IPS-NIHi11 (cell line): ENCODE measurements around the gene VDAC2.

Source experiments
- DNase-seq: peaks from one replicate; pipeline ENCODE4 v3.0.0; 2012; ENCODE audit warnings: mixed read lengths, low spot score

VDAC2 gene

DNA sequence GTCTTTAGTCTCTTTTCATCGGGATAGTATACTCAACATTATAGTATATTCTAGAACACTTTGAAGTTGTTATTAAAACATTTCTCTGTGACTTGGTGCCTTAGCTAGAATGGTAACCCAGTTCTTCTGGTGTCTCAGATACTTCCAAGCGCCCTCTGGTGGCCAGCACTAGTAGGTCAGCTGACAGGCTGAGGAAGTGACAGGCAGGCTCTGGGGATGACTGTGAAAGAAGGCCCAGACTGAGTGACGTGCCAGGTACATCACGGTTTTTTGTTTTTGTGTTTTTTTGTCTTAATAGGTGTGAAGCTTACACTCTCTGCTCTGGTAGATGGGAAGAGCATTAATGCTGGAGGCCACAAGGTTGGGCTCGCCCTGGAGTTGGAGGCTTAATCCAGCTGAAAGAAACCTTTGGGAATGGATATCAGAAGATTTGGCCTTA is 20.0 kb downstream of the VDAC2 start:
- DNase-seq = peak; percentile 80

DNA sequence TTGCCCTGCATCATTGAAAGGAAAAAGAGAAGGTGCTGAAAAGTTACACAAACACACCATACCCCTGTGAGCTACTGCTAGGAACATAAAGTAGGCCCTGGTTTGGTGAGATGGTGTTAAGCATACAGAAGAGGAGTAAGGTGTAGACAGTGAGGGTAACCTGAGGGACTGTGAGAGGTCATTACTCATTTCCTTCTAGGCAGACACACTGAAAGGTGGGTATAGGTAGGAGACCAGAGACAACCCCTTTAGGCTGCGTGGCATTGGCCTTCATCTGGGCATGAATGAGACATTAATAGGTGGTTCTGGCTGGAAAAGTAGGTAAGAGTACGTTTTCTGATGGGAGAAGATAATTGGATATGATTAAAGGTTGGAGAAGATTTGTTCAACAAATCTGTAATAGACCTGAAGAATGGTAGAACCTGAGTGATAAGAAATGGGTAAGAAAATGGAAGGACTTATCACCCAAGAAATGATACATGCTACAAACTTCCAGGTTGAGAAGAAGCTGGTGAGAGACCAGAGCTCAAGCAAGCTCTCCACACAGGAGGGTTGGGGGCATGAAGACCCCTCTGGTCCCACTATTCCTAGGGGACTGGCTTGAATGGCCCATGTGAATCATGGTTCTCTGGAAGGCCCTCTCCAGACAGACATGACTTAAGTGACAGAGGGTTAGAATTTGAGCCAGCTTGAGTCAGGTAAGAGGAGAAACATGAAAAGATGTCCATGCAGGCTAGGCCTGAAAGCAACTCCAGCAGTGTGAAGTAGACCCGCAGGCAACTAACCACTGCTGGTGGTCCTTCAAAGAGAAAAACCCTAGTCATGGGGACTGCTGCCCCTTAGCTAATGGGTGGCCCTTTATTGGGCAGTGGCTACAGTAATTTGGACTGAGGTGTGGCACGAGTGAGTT is 21.3 kb downstream of the VDAC2 start:
- DNase-seq = no peak

DNA sequence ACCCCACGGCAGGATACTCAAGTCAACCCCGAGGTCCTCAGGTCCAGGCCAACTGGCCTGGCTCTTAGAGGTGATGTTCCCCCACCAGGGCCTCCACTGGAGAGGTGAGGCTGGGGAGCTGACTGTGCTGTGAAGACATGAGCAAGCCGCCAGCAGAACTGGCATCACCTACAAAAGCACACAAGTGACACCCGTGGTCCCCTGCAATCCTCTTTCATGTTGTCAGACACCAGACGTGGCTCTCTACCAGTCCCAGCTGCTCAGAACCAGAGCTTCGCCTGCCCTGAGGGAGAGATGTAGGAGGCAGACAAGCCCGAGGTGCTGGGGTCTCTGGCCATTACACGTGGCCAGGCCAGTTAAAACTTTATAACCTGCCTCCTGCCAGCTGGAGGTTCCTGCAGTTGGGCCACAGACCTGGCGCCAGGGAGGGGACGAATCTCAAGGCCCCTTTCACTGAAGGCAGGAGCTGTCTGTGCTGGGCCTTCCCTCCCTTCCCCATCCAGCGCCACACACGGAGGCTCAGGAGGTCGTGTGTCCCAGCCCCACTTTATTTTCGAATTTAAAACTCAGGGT is 22.9 kb downstream of the VDAC2 start:
- no peak for DNase-seq

DNA sequence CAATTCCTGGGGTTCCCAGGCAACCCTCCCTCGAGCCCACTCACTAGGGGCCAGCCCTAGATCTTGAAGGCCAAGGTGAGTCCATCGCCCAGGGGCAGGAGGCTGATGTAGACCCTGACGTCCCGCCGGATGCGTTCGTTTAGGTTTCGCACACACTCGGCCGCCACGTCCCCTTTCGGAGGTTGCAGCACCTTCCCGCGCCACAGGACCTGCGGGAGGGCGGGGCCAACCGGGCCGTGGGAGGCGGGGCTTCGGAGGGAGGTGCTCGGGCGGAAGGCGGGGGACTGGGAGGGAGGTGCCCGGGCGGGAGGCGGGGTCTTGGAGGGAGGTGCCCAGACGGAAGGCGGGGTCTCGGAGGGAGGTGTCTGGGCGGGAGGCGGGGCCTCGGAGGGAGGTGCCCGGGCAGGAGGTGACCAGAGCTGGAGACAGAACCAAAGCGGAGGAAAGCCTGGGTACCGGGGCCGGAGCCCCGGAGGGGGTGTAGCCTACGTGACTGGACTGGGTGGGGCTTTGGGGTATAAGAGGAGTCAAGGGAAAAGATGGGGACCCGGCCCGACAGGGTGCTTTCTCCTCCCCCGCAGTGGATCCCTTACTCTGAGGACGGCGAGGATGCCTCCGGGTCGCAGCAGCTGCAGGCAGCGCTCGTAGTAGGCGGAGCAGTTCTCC is 23.6 kb downstream of the VDAC2 start:
- peak; percentile 94 for DNase-seq

DNA sequence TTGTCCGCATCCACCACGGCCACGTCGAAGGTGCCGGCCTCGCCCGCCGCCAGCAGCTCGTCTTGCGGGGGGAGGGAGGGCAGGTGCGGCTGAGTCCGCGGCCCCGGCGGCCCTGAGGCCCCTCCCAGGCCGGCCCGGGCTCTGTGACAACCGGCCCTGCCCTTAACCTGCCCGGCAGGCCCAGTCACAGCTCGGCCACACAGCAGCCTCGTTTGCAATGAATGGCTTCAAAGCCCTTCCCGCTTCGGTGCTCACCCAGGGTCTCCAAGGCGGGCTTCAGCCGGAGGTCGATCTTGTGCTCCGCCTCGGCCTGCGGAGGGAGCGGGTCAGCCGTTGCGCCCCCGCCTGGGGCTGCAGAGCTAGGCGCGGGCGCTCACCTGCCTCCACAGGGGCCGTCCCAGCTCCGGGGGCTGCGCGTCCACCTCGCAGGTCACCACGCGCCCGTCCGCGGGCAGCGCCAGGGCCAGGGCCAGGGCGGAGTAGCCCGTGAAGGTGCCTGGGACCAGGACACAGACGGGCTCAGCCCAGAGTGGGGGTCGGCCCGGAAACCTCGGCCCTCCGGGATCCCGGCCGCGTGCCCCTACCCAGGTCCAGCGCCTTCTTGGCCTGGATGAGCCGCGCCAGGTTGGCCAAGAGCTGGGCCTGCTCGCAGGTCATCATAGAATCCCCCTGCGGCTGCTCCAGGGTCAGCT is 24.2 kb downstream of the VDAC2 start:
- peak; percentile 56 for DNase-seq

DNA sequence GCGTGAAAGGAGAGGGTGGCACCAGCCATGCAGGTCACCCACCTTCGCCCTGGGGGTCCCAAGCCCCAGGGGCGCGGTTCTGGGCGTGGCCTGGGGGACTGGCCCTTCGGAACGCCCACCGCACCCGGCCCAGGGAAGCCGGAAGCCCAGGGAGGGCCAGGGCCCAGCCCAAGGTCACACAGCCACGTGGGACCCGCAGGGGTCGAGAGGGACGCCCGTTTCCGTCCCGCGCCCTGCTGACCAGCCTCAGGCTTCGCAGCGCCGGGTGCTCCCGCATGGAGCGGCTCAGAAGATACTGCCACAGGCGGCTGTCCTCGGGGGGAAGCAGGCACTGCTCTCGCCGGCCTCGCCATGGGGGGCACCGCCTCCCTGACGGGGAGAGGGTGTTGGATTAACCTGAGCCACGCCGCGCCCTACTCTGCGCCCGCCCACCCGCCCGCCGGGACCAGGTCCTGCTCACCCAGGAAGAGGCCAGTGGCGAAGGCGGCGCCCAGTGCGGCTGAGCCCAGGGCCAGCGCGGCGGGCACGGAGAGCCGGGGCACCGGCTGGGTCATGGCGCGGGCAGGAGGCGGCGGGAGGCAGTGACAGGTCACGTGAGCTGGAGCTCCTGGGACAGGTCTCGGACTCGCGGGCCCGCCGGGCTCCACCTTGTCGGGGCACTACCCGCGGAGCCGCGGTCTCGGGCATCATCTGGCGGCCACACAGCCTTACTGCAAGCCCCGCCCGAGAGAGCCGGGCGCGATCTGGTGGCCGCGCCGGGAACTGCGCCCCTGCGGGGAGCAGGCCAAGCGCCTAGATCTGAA is 25.0 kb downstream of the VDAC2 start, which contains the start of gene COMTD1:
TSS of gene COMTD1 (minus strand) at position 583 of the 803 bp plus-strand sequence. CDS start at position 554, 29 bp downstream.
- peak; percentile 97 for DNase-seq

DNA sequence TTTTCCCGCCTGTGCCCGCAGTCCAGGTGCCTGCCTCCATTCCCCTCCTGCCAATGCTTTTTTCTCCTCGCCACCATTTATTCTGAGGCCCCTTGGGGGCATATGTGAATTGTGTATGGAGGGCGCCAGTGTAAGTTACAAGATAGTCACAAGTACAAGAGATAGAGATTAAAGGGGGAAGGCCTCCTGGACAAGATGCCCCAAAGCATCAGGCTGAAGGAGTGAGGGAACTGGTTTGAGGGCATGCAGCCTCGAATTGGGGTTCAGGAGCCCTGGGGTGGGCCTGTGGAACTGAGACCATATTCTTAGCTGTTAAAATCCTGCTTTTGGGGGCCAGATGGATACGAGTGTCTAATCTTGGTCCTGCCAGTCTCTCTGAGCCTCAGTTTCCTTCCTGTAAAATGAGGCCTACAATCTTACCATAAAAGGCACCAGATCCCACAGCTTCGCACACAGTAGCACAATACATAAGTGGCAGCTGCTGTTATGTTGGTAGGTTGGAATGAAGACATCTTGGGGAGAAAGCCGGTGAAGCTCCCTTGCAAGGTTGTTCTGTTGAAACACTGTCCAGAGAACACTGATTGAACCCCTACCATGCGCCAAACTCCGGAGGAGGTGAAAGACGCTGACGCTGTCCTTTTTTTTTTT is 25.7 kb downstream of the VDAC2 start:
- DNase-seq = no peak

DNA sequence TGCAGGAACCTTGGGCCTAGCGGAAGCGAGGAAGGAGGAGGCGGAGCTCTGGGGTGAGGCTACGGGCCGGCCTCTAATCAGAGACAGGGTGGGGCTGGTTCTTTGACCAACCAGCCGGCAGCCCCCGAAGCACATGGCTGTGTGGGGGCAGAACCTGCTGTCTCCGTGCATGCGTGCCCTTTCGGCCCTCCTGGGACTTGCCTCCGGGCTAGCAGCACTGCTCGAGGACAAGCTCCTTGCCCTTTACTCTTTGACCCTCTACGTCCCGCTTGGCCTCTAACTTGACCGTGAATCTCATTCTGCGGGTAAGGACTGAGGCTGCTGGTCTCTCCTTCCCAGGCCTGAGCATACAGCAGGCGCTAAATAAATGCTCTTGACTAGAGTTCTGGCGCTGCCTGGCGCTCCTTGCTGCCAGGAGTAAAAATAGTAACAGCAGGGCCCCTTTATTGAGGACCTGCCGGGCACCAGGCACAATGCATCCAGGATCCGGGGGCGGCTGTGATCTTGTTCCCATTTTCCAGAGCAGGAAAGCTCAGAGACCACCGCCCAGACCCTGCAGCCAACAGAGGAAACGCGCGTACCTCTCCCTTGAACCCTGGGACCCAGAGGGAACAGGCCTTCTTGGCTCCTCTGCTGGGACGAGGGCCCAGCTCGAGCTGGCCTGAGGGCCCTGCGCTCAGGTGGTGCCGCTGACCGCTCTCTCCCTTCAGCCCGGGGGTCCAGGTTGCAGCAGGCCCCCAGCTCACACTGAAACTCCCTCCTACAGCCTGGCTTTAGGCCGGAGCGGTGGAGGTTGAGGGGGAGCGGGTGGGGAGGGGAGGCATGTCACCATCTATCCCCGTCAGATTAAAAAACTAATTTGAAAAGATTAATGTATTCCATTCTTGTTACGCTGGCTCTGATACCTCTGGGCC is 27.8 kb downstream of the VDAC2 start:
- peak; percentile 41 for DNase-seq

DNA sequence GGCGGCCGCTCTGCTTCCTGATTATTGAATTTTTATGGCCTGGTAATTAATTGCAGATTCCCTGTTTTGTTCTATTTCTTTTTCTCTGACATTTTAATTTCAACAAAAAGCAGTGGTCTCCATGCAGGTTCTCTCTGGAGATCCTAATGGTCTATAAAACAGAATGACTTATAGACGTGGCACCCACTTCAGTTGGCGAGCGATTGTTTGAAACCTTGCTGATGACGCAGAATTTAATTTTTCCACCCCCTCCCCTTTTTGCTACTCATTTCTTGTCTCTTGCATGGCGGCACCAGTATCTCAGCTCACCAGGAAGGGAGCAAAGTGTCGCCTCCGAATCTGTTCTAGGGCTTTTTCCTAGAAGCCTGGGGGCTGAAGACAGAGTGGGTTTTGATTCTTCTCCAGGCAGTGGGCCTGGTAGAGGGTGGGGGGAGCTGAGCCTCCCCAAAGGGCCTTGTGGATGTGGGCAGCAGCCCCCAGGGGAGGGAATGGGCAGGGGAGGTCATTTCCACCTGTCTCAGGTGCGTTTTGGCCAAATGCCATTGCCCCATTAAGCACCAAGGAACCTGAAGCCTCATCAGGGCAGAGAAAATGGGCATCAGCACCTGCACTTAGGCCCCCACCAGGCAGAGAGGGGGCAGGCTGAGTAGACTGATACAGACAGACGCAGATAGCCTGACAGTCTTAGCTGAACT is 28.6 kb downstream of the VDAC2 start:
- DNase-seq = no peak

DNA sequence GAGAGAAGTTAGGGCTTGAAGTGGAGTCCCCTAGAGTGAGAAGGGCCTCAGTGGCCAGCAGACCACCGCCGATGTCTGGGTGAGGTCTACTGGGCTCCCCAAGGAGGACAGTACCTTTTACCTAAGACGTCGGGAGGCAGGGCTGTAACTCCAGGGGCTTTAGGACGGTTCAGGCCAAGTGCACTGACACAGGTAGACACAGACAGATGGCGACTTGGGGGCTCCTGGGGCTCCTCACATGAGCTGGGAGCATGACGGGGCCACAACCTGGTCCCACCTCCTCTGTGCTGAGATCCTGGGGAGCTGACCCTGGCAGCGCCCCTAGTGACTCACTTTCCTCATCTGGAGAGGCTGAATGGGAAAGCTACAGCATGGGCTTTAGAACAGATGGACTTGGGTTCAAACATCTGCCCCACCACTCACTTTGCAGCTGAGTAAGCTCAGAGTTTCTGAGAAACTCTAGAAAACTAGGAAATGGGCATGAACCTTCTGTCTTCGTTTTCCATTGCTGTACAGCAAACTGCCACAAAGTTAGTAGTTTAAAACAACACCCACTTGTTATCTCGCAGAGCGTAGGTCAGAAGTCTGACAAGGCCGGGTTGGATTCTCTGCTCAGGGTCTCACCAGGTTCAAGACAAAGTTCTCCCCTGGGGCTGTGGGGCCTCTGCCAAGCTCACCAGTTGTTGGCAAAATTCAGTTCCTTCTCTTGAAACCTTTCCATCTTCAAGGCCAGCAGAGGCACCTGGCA is 29.9 kb downstream of the VDAC2 start:
- DNase-seq = no peak

DNA sequence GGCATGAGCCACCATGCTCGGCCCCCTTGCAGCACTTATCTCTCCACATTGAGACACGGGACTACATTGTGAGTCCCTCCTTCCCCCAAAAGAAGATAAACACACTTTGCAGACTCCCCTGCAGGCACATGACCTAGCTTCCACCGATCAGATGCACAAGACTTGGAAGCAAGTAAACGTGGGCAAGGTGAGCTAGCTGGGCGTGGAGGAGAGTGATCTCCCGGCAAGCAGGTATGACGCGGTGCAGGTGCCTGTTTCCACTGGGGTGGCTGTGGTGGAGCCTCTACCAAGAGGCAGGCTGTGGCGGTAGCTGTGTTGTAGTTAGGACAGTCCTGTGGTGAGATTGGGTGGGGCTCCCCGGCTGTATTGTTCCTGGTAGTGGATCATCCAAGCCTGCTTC is 32.8 kb downstream of the VDAC2 start:
- no peak for DNase-seq

DNA sequence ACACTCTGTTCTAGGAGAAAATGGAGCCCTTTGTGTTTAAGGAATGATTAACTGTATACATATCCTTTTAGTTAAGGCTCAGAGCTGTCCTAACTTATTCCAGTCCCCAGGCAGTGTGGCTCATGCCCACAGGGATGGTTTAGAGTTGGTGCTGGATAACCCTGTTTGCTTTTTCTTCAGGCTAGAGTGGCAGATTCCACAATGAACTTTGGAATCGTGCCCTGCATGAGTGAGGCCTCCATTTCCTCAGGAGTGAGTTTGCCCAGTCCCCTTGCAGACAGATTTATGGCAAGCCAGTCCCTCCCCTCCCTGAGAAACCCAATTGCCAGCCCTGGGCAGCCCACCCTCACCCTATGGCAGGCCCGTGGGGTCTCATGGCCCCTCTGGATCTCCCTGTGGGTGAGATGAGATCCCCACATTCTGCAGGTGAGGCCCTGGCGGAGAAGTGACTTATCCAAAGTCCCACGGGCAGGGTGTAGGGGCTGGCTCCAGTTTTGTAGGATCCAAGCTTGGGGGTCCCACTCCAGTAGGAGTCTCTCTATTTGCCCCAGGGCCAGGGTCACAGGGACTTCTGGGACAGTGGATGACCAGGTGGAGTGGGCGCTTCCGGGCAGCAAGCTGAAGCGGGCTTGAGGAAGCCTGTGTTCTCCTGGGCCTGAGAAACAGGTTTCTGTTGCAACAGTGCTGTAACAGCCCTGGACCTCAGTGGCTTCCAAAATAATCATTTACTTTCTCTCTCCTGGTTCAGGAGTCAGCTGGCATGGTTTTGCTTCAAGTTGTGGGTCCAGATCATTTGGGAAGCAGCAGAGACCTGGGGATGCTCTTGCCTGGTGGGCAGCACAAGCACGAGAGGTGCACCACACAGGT is 34.1 kb downstream of the VDAC2 start:
- DNase-seq = no peak

DNA sequence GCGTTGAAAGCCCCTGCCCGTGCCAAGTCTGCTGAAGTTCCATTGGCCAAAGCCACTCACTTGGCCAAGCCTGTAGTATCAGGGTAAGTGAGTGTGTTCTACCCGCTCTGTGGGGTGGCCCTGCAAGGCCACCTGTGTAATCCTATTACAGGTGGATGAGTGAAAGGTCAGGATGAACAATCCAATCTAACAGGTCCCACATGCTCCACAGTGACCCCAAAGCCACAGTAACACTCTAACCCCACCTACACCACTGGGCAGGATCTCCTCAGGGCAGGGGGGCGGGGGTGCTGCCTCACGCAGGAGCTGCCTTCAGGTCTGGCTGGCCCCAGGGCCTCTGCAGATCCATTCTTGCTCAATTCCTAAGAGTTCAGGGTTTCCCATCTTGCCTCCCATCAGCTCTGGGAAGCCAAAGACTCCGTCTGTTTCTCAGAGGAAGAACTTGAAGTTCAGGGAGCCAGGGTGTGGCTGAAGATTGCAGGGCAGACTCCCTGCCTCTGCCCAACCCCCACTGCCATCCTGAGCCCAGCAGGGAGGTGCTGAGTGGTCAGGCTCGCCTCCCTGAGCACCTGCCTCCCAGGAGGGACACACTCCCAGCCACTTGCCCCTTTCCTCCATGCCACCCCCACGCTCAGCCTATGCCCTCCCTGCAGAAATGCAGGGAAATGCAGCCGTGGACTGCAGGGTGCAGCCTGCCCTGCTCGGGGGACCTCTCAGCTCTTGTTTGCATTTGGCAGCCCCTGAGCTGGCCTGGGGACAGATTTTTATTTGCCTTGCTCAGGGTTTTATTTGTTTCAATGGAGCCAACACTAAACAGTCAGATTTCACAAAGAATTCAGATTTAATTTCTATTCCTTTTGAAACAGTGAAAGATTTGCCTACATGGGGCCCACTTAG is 35.0 kb downstream of the VDAC2 start:
- no peak for DNase-seq

DNA sequence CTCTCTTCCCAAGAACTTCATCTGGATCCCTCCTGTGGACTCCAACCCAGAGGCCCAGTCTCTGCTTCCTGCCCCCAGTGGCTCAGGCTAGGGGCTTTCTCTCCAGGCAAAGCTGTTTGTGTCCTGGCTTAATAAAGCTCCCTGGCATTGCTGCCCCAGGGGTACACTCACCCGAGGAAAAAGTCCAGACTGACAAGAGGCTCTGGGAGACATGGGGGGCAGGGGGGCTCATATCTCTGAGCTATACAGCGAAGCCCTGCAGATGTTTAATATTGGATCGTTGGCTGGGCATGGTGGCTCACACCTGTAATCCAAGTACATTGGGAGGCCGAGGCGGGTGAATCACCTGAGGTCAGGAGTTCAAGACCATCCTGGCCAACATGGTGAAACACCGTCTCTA is 35.9 kb downstream of the VDAC2 start:
- DNase-seq = no peak

DNA sequence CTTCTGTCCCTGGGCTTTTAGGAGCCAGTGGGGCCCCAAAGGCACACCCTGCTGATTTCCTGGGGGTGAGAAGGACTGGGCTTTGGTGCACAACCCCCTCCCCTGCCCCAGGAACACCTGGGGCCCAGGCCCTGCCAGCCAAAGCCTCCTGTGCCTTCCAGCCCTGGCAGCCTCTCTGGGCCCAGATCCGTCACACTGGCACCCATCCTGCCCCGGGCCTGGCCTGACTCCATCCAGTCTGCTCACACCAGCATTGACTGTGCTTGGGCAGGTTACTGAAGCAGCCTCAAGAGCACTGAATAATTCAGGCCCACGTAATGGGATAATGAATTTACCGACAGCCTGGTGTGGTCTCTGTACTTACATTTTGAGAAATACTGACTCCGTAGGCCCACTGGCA is 37.2 kb downstream of the VDAC2 start:
- no peak for DNase-seq

DNA sequence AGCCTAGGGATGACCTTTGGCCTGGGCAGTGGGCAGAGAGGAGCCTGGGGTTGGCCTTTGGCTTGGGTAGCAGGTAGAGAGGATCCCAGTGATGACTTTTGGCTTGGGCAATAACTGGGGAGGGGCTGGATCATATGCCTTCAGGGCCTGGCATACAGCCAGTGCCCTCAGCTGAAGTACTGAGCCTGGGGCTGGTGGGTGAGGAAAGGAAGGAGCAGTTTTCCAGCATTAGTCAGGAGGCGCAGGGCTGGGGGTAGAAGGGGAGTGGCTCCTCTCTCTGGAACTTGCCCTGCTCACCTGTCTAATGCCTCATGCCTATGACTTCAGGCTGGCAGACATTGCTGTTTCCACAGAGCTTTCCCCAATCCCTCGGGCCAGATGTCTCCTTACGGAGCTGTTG is 40.3 kb downstream of the VDAC2 start:
- no peak for DNase-seq
